ENCODE data around the gene LINGO1. TPM values are rescaled to one million over a fixed set of nuclear protein-coding genes. Genes with fewer than 3 reads are reported as not detected.

LINGO1 gene
- total and polyA plus RNA-seq, 5 donors, result 5.1 to 12.1 (median 8.1) TPM

- no peak overlapping the region for H3K27ac ChIP-seq (ENCODE audit: low read length)
- intact Hi-C loops (cut with DNase I), result loop anchor here in 1 of 4 donors (10.0 kb wide), 1 partner anchor 159 kb away; no protein-coding TSS in a partner anchor
- H3K4me3 ChIP-seq (ENCODE audit: low read length), result no peak overlapping the region
- H3K27me3 ChIP-seq (ENCODE audit: control insufficient read depth, insufficient read depth), result no peaks in the 10 kb centered on the region
- no peaks in the 10 kb centered on the region for H3K9me3 ChIP-seq (ENCODE audit: control insufficient read depth, low read length)
- WGBS, result 62% methylated on average over 12 of the region's 12 CpGs
- DNase-seq (no peak), ATAC-seq (no peak)
- no peaks in the 10 kb centered on the region for H3K4me1 ChIP-seq (ENCODE audit: control insufficient read depth, insufficient read depth, low read length)
These were observed 23.6 kb upstream of the LINGO1 start for GRCh38 chr15:77656294-77656693.

- WGBS, result 18% methylated on average over 4 of the region's 4 CpGs
- H3K9me3 ChIP-seq (ENCODE audit: control insufficient read depth, low read length), result no peaks in the 10 kb centered on the region
- no peaks in the 10 kb centered on the region for H3K27me3 ChIP-seq (ENCODE audit: control insufficient read depth, insufficient read depth)
- ATAC-seq, result no peak
- H3K27ac ChIP-seq (ENCODE audit: low read length), result no peak overlapping the region
- no peak overlapping the region for H3K4me3 ChIP-seq (ENCODE audit: low read length)
- intact Hi-C loops (cut with DNase I), result loop anchor here in 1 of 4 donors (10.0 kb wide), 1 partner anchor 160 kb away; no protein-coding TSS in a partner anchor
- DNase-seq, result no peak
- H3K4me1 ChIP-seq (ENCODE audit: control insufficient read depth, insufficient read depth, low read length), result no peaks in the 10 kb centered on the region
These were observed 22.3 kb upstream of the LINGO1 start for GRCh38 chr15:77654975-77655374.

- no peaks in the 10 kb centered on the region for H3K9me3 ChIP-seq (ENCODE audit: control insufficient read depth, low read length)
- DNase-seq, result no peak
- intact Hi-C loops (cut with DNase I), result loop anchor here in 1 of 4 donors (10.0 kb wide), 1 partner anchor 161 kb away; no protein-coding TSS in a partner anchor
- 88% methylated on average over 4 of the region's 4 CpGs for WGBS
- H3K4me1 ChIP-seq (ENCODE audit: control insufficient read depth, insufficient read depth, low read length), result no peaks in the 10 kb centered on the region
- H3K27me3 ChIP-seq (ENCODE audit: control insufficient read depth, insufficient read depth), result no peaks in the 10 kb centered on the region
- H3K27ac ChIP-seq (ENCODE audit: low read length), result no peak overlapping the region
- no peak for ATAC-seq
- no peak overlapping the region for H3K4me3 ChIP-seq (ENCODE audit: low read length)
These were observed 21.2 kb upstream of the LINGO1 start for GRCh38 chr15:77653832-77654480.

GRCh38 chr15:77650265-77650664, 17.6 kb upstream of the LINGO1 start:
- Histone ChIP-seq H3K4me1 (ENCODE audit: control insufficient read depth, insufficient read depth, low read length) (no peaks in the 10 kb centered on the region), H3K4me3 (ENCODE audit: low read length) (no peak overlapping the region), H3K9me3 (ENCODE audit: control insufficient read depth, low read length) (no peaks in the 10 kb centered on the region), H3K27me3 (ENCODE audit: control insufficient read depth, insufficient read depth) (no peaks in the 10 kb centered on the region), H3K27ac (ENCODE audit: low read length) (no peak overlapping the region)
- ATAC-seq (no peak), DNase-seq (no peak)
- 58% methylated on average over 2 of the region's 2 CpGs for WGBS
- intact Hi-C loops (cut with DNase I), result loop anchor here in 1 of 4 donors (10.0 kb wide), 1 partner anchor 165 kb away; no protein-coding TSS in a partner anchor

GRCh38 chr15:77649610-77650009, 16.9 kb upstream of the LINGO1 start:
- Histone ChIP-seq H3K27me3 (ENCODE audit: control insufficient read depth, insufficient read depth) (no peaks in the 10 kb centered on the region), H3K27ac (ENCODE audit: low read length) (no peak overlapping the region), H3K4me1 (ENCODE audit: control insufficient read depth, insufficient read depth, low read length) (no peaks in the 10 kb centered on the region), H3K9me3 (ENCODE audit: control insufficient read depth, low read length) (no peaks in the 10 kb centered on the region), H3K4me3 (ENCODE audit: low read length) (no peak overlapping the region)
- WGBS, result 49% methylated on average over 3 of the region's 3 CpGs
- ATAC-seq, result no peak
- intact Hi-C loops (cut with DNase I), result loop anchor here in 2 of 4 donors (10.0 kb wide), 2 partner anchors 165 to 175 kb away; no protein-coding TSS in a partner anchor
- no peak for DNase-seq

- intact Hi-C loops (cut with DNase I), result loop anchor here in 1 of 4 donors (10.0 kb wide), 1 partner anchor 176 kb away; no protein-coding TSS in a partner anchor
- Histone ChIP-seq H3K9me3 (ENCODE audit: control insufficient read depth, low read length) (no peaks in the 10 kb centered on the region), H3K27me3 (ENCODE audit: control insufficient read depth, insufficient read depth) (no peaks in the 10 kb centered on the region), H3K4me1 (ENCODE audit: control insufficient read depth, insufficient read depth, low read length) (no peaks in the 10 kb centered on the region), H3K4me3 (ENCODE audit: low read length) (no peak overlapping the region), H3K27ac (ENCODE audit: low read length) (no peak overlapping the region)
- WGBS, result 84% methylated on average over 6 of the region's 6 CpGs
- no peak for ATAC-seq
- no peak for DNase-seq
These were observed 16.3 kb upstream of the LINGO1 start for GRCh38 chr15:77649017-77649416.

GRCh38 chr15:77647961-77648360, 15.2 kb upstream of the LINGO1 start:
- no peaks in the 10 kb centered on the region for H3K4me1 ChIP-seq (ENCODE audit: control insufficient read depth, insufficient read depth, low read length)
- no peak overlapping the region for H3K27ac ChIP-seq (ENCODE audit: low read length)
- H3K4me3 ChIP-seq (ENCODE audit: low read length), result no peak overlapping the region
- H3K27me3 ChIP-seq (ENCODE audit: control insufficient read depth, insufficient read depth), result no peaks in the 10 kb centered on the region
- no peaks in the 10 kb centered on the region for H3K9me3 ChIP-seq (ENCODE audit: control insufficient read depth, low read length)
- no peak for ATAC-seq
- intact Hi-C loops (cut with DNase I), result loop anchor here in 1 of 4 donors (10.0 kb wide), 1 partner anchor 177 kb away; no protein-coding TSS in a partner anchor
- DNase-seq, result no peak
- 96% methylated on average over 4 of the region's 4 CpGs for WGBS

GRCh38 chr15:77646104-77646694, 13.5 kb upstream of the LINGO1 start:
- H3K27me3 ChIP-seq (ENCODE audit: control insufficient read depth, insufficient read depth), result no peaks in the 10 kb centered on the region
- no peak for DNase-seq
- H3K27ac ChIP-seq (ENCODE audit: low read length), result no peak overlapping the region
- intact Hi-C loops (cut with DNase I), result loop anchor here in 1 of 4 donors (10.0 kb wide), 1 partner anchor 179 kb away; no protein-coding TSS in a partner anchor
- no peaks in the 10 kb centered on the region for H3K4me1 ChIP-seq (ENCODE audit: control insufficient read depth, insufficient read depth, low read length)
- no peak overlapping the region for H3K4me3 ChIP-seq (ENCODE audit: low read length)
- no peaks in the 10 kb centered on the region for H3K9me3 ChIP-seq (ENCODE audit: control insufficient read depth, low read length)
- ATAC-seq, result no peak
- WGBS, result 81% methylated on average over 8 of the region's 8 CpGs

GRCh38 chr15:77645602-77646001, 12.9 kb upstream of the LINGO1 start:
- intact Hi-C loops (cut with DNase I), result loop anchor here in 1 of 4 donors (10.0 kb wide), 1 partner anchor 179 kb away; no protein-coding TSS in a partner anchor
- no peaks in the 10 kb centered on the region for H3K4me1 ChIP-seq (ENCODE audit: control insufficient read depth, insufficient read depth, low read length)
- 82% methylated on average over 8 of the region's 8 CpGs for WGBS
- H3K4me3 ChIP-seq (ENCODE audit: low read length), result no peak overlapping the region
- no peaks in the 10 kb centered on the region for H3K27me3 ChIP-seq (ENCODE audit: control insufficient read depth, insufficient read depth)
- no peak overlapping the region for H3K27ac ChIP-seq (ENCODE audit: low read length)
- DNase-seq (no peak), ATAC-seq (no peak)
- no peaks in the 10 kb centered on the region for H3K9me3 ChIP-seq (ENCODE audit: control insufficient read depth, low read length)

- H3K4me3 ChIP-seq (ENCODE audit: low read length), result no peak overlapping the region
- H3K9me3 ChIP-seq (ENCODE audit: control insufficient read depth, low read length), result no peaks in the 10 kb centered on the region
- 83% methylated on average over 14 of the region's 14 CpGs for WGBS
- intact Hi-C loops (cut with DNase I), result loop anchor here in 1 of 4 donors (10.0 kb wide), 1 partner anchor 180 kb away; no protein-coding TSS in a partner anchor
- H3K4me1 ChIP-seq (ENCODE audit: control insufficient read depth, insufficient read depth, low read length), result no peaks in the 10 kb centered on the region
- no peaks in the 10 kb centered on the region for H3K27me3 ChIP-seq (ENCODE audit: control insufficient read depth, insufficient read depth)
- H3K27ac ChIP-seq (ENCODE audit: low read length), result no peak overlapping the region
- no peak for ATAC-seq
- DNase-seq, result no peak
These were observed 12.0 kb upstream of the LINGO1 start for GRCh38 chr15:77644543-77645247.

GRCh38 chr15:77643764-77644163, 11.1 kb upstream of the LINGO1 start:
- no peak overlapping the region for H3K4me3 ChIP-seq (ENCODE audit: low read length)
- no peak for ATAC-seq
- DNase-seq, result no peak
- no peaks in the 10 kb centered on the region for H3K9me3 ChIP-seq (ENCODE audit: control insufficient read depth, low read length)
- no peaks in the 10 kb centered on the region for H3K27me3 ChIP-seq (ENCODE audit: control insufficient read depth, insufficient read depth)
- no peak overlapping the region for H3K27ac ChIP-seq (ENCODE audit: low read length)
- intact Hi-C loops (cut with DNase I), result loop anchor here in 1 of 4 donors (10.0 kb wide), 1 partner anchor 181 kb away; no protein-coding TSS in a partner anchor
- no peaks in the 10 kb centered on the region for H3K4me1 ChIP-seq (ENCODE audit: control insufficient read depth, insufficient read depth, low read length)
- 83% methylated on average over 11 of the region's 11 CpGs for WGBS
